ENCODE measurements around the gene ARHGAP9.
"Not testable (repeated sequence)": the region's sequence is repeated elsewhere in the genome, so short reads cannot be mapped to it uniquely, and the experiment has no call there.

The ARHGAP9 gene

DNA sequence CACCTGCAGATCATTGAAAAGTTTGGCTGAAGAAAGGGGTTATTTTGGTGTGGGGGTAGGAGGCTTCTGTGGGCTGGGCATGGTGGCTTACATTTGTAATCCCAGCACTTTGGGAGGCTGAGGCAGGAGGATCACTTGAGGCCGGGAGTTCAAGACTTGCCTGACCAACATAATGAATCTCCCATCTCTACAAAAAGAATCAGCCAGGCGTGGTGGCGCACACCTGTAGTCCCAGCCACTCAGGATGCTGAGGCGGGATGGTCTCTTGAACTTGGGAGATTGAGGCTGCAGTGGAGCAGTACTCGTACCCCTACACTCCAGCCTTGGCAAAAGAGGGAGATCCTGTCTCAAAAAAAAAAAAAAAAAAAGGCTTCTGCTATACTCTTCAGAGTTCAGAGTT lies 33.6 kb upstream of the ARHGAP9 start:
- no peak for FAIRE-seq
- no peak for TF ChIP-seq POLR2A (IDR thresholded peaks at IDR 0.05; ENCODE audit: low read depth, low read length)
- no peak for DNase-seq (ENCODE audit: insufficient read length, low spot score)

DNA sequence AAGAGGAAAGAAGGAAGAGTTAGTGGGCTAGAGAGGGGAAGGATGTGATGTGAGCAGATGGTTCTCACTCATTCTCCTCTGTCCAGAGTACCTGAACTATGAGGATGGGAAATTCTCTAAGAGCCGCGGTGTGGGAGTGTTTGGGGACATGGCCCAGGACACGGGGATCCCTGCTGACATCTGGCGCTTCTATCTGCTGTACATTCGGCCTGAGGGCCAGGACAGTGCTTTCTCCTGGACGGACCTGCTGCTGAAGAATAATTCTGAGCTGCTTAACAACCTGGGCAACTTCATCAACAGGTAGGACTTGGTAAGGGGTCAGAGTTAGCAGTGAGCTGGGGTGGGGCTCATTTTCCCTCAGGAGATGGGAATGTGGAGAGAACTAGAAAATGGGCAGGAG lies 33.0 kb upstream of the ARHGAP9 start:
- FAIRE-seq: no peak

DNA sequence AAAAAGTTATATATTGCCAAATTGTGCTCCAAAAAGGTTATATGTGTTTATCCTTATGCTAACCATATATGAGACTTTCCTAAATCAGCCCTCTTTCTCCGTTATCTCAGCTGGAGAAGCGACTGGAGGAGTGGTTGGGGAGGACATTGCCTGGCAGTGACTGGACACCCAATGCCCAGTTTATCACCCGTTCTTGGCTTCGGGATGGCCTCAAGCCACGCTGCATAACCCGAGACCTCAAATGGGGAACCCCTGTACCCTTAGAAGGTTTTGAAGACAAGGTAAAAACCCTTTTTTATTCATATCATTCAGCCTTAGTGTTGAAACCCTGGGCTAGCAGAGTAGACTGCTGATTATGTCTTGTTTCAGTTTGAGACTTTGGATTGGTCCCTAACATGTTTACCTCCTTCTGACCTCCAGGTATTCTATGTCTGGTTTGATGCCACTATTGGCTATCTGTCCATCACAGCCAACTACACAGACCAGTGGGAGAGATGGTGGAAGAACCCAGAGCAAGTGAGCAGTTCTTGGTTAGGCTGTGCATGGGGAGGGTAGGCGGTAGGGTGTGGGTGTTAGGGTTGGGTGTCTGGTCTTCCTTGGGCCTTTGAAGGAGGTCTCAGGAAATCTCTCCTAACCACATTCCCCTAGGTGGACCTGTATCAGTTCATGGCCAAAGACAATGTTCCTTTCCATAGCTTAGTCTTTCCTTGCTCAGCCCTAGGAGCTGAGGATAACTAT lies 32.1 kb upstream of the ARHGAP9 start:
- FAIRE-seq (no peak), DNase-seq (ENCODE audit: insufficient read length, low spot score) (no peak)
- no peak for TF ChIP-seq POLR2A (IDR thresholded peaks at IDR 0.05; ENCODE audit: low read depth, low read length)

More for the DNA sequence above, 33.0 kb upstream of the ARHGAP9 start:
- no peak for DNase-seq (ENCODE audit: insufficient read length, low spot score)
- TF ChIP-seq POLR2A (IDR thresholded peaks at IDR 0.05; ENCODE audit: low read depth, low read length): no peak

DNA sequence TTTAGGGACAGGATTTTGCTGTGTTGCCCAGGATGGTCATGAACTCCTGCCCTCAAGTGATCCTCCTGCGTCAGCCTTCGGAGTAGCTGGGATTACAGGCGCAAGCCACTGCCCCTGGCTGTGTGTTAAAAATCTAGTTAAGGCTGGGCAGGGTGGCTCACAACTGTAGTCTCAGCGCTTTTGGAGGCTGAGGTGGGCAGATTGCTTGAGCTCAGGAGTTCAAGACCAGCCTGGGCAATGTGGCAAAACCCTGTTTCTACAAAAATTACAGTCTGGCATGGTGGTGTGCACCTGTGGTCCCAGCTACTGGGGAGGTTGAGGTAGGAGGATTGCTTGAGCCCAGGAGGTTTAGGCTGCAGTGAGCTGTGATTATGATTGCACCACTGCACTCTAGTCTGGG lies 31.5 kb upstream of the ARHGAP9 start:
- no peak for FAIRE-seq
- no peak for TF ChIP-seq POLR2A (IDR thresholded peaks at IDR 0.05; ENCODE audit: low read depth, low read length)
- DNase-seq (ENCODE audit: insufficient read length, low spot score): no peak

DNA sequence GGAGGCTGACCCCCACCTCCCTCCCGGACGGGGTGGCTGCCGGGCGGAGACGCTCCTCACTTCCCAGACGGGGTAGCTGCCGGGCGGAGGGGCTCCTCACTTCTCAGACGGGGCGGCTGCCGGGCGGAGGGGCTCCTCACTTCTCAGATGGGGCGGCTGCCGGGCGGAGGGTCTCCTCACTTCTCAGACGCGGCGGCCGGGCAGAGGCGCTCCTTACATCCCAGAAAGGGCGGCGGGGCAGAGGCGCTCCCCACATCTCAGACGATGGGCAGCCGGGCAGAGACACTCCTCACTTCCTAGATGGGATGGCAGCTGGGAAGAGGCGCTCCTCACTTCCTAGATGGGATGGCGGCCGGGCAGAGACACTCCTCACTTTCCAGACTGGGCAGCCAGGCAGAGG lies 28.1 kb upstream of the ARHGAP9 start:
- not testable (repeated sequence) for DNase-seq (ENCODE audit: insufficient read length, low spot score); FAIRE-seq

DNA sequence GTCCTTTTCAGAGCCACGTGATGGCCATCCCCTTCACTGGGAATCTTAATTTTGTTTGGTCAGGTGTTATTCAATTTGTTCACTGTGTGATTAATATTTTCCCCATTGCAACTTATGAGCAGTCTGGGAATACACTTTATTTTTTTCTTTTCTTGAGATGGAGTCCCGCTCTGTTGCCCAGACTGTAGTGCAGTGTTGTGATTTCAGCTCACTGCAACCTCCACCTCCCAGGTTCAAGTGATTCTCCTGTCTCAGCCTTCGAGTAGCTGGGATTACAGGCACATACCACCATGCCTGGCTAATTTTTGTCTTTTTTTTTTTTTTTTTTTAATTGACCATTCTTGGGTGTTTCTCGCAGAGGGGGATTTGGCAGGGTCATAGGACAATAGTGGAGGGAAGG lies 26.9 kb upstream of the ARHGAP9 start:
- FAIRE-seq; DNase-seq (ENCODE audit: insufficient read length, low spot score): not testable (repeated sequence)

DNA sequence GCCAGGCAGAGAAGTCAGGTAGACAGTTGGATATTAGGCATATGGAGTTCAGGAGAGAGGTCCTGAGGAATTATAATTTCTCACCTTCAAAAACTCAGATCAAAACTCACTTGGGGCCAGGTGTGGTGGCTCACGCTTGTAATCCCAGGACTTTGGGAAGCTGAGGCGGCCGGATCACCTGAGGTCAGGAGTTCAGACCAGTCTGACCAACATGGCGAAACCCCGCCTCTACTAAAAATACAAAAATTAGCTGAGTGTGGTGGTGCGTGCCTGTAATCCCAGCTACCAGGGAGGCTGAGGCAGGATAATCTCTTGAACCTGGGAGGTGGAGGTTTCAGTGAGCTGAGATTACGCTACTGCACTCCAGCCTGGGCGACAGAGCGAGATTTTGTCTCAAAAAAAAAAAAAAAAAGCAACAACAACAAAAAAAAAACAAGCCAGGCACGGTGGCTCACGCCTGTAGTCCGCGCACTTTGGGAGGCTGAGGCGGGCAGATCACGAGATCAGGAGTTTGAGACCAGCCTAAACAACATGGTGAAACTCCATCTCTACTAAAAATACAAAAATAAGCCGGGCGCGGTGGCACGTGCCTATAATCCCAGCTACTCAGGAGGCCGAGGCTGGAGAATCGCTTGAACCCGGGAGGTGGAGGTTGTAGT lies 22.8 kb upstream of the ARHGAP9 start:
- DNase-seq (ENCODE audit: insufficient read length, low spot score); FAIRE-seq: not testable (repeated sequence)

DNA sequence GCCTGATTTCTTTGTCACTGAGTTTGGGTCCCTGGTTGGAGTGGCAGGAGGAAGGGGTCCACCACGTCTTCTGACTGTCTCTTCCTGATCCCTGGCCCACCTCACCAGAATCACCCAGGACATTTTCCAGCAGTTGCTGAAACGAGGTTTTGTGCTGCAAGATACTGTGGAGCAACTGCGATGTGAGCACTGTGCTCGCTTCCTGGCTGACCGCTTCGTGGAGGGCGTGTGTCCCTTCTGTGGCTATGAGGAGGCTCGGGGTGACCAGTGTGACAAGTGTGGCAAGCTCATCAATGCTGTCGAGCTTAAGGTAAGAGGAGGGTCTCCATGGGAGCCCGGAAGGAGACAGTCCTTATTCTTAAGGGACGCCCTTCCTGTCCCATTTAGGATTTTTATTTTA lies 20.5 kb upstream of the ARHGAP9 start:
- no peak for FAIRE-seq
- no peak for TF ChIP-seq POLR2A (IDR thresholded peaks at IDR 0.05; ENCODE audit: low read depth, low read length)

DNA sequence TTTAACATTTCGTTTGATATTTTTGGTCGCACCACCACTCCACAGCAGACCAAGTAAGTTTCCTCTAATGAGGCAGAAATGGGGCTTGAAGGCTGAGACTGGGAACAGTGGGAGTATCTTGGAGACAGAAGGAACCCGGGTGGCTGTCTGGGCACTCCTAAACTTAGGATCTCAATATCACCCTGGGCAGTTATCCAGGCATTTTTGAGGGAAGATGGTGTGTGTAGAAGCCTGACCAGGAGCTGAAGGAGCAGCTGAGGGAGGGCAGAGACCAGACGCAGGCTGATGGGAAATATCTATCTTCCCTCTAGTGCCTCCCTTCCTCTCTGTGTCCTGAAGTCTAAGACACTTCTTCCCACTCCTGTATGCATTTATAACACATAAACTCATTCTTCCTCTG lies 18.9 kb upstream of the ARHGAP9 start:
- FAIRE-seq (no peak), DNase-seq (ENCODE audit: insufficient read length, low spot score) (no peak)
- no peak for TF ChIP-seq POLR2A (IDR thresholded peaks at IDR 0.05; ENCODE audit: low read depth, low read length)

More for the DNA sequence above, 20.5 kb upstream of the ARHGAP9 start:
- no peak for DNase-seq (ENCODE audit: insufficient read length, low spot score)

DNA sequence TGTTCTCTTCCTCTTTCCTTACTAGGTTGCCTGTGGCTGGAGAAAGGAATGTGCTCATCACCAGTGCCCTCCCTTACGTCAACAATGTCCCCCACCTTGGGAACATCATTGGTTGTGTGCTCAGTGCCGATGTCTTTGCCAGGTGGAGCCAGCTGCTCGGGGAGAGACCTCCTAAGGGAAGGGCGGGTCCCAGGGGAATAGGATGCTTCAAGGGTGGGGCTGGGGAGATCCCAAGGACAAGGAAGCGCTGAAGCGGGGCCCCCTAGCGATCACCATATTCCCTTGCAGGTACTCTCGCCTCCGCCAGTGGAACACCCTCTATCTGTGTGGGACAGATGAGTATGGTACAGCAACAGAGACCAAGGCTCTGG lies 18.5 kb upstream of the ARHGAP9 start:
- no peak for TF ChIP-seq POLR2A (IDR thresholded peaks at IDR 0.05; ENCODE audit: low read depth, low read length)
- no peak for FAIRE-seq
- DNase-seq (ENCODE audit: insufficient read length, low spot score): no peak

DNA sequence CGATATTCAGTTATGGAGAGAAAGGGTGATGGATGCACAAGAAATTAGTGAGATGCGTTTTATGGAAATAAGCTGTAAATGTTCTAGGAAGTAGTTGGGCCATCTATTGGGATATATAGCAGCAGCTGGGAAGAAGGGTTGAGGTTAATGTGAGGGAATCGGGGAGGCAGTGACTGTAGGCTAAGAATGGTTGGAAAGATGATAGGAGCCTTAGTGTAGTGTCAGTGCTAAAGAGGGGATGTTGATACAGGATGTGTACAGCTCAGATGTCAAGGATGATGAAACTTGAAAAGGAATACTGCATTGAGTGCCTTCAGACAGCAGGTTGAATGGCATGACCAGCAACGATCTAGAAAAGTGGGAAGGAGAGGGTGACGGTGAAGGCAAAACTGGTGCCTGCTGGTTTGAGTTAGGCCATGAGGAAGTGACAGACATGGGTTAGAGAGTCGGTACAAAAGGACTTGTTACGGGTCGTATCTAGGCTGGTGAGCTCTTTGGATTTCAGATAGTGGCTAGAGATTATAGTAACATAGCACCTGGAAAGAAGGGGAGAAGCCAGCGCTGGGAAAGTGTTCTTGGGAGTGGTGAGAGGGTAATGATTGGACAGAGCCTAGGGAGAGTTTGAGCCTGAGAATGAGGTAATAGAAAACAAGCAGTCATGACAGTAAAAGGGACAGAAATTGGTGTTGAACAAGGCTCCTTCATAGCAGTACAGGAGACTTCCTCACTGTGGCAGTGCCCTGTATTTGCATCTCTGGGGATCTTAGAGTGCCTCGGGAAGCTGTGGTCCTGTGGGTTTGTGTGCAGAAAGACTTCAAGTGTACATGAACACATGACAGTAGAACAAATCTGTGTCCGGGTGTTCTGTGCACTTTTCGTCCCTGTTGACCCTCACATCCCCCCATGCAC lies 17.8 kb upstream of the ARHGAP9 start:
- FAIRE-seq (no peak), DNase-seq (ENCODE audit: insufficient read length, low spot score) (no peak)
- TF ChIP-seq POLR2A (IDR thresholded peaks at IDR 0.05; ENCODE audit: low read depth, low read length): no peak

DNA sequence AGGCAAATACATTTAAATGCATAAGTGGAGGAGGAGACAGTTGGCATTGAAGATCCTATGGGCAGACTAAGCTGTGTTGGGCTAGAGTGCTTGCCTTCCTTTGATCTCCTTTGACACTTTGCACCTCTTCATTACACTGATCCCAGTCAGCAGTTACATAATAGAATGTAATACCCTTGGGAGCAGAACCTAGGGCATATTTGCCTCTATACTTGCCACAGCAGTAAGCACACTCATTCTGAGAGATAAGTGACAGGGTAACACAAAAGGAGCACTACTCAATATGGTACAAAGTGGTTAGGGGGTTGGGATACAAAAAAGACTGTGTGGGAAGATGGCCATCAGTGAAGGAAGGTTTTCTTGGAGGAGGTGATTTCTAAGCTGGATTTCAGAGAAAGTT lies 17.2 kb upstream of the ARHGAP9 start:
- no peak for DNase-seq (ENCODE audit: insufficient read length, low spot score)
- FAIRE-seq: no peak
- no peak for TF ChIP-seq POLR2A (IDR thresholded peaks at IDR 0.05; ENCODE audit: low read depth, low read length)

DNA sequence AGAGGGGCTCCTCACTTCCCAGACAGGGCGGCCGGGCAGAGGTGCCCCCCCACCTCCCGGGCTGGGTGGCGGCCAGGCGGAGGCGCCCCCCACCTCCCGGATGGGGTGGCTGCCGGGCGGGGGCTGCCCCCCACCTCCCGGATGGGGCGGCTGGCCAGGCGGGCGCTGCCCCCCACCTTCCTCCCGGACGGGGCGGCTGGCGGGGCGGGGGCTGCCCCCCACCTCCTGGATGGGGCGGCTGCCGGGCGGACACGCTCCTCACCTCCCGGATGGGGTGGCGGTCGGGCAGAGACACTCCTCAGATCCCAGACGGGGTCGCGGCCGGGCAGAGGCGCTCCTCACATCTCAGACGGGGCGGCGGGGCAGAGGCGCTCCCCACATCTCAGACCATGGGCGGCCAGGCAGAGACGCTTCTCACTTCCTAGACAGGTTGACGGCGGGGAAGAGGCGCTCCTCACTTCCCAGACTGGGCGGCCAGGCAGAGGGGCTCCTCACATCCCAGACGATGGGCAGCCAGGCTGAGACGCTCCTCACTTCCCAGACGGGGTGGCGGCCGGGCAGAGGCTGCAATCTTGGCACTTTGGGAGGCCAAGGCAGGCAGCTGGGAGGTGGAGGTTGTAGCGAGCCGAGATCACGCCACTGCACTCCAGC lies 15.5 kb upstream of the ARHGAP9 start:
- not testable (repeated sequence) for DNase-seq (ENCODE audit: insufficient read length, low spot score); FAIRE-seq
